NCI-H2107 treated with DMSO at 0.1 percent for 48 hours (cell line): ENCODE measurements around the gene SIX5.

Experiments
- DNase-seq: peaks from one replicate; lab custom pipeline; 2025; ENCODE audit not compliant: unreplicated experiment; lab: John Stamatoyannopoulos, UW

Gene SIX5

GRCh38 chr19:45777395-45777961, 8.4 kb upstream of the SIX5 start:
- no peak for DNase-seq

- no peak for DNase-seq
These were observed 5.7 kb upstream of the SIX5 start for GRCh38 chr19:45774765-45775164.

GRCh38 chr19:45773384-45773783, 4.3 kb upstream of the SIX5 start:
- no peak for DNase-seq

- DNase-seq: no peak
These were observed 3.9 kb upstream of the SIX5 start for GRCh38 chr19:45772912-45773311.

GRCh38 chr19:45772130-45772840, 3.2 kb upstream of the SIX5 start:
- DNase-seq: peak; percentile 20

GRCh38 chr19:45771311-45771933, 2.4 kb upstream of the SIX5 start:
- DNase-seq: no peak

- DNase-seq: peak; percentile 92
These were observed 1.4 kb upstream of the SIX5 start for GRCh38 chr19:45770192-45771101.

GRCh38 chr19:45769821-45770191, 754 bp upstream of the SIX5 start:
- no peak for DNase-seq

- DNase-seq: no peak
These were observed 433 bp downstream of the SIX5 start for GRCh38 chr19:45768655-45768983.

GRCh38 chr19:45767881-45768654, 984 bp downstream of the SIX5 start:
- DNase-seq: no peak

GRCh38 chr19:45767410-45767880, 1.6 kb downstream of the SIX5 start:
- DNase-seq: peak; percentile 70

- no peak for DNase-seq
These were observed 2.1 kb downstream of the SIX5 start for GRCh38 chr19:45766869-45767346.

- DNase-seq: no peak
These were observed 2.7 kb downstream of the SIX5 start for GRCh38 chr19:45766296-45766868.

- no peak for DNase-seq
These were observed 3.3 kb downstream of the SIX5 start for GRCh38 chr19:45765702-45766295.

GRCh38 chr19:45764945-45765701, 3.9 kb downstream of the SIX5 start:
- no peak for DNase-seq

- no peak for DNase-seq
These were observed 4.6 kb downstream of the SIX5 start for GRCh38 chr19:45764475-45764874.

- no peak for DNase-seq
These were observed 5.3 kb downstream of the SIX5 start for GRCh38 chr19:45763691-45764294.

- DNase-seq: no peak
These were observed 6.0 kb downstream of the SIX5 start for GRCh38 chr19:45762870-45763631.
